Measurements from ENCODE around the gene ABHD16B. TPM values are rescaled to one million over a fixed set of nuclear protein-coding genes. Genes with fewer than 3 reads are reported as not detected.
A peak's percentile ranks its signal among the peaks of the same experiment; 100 is the strongest.

Gene ABHD16B
- total and polyA plus RNA-seq, 2 experiments from 2014 or later, result not detected

- H3K36me3 ChIP-seq (ENCODE audit: insufficient read depth), result no peaks in the 10 kb centered on the region
- H4K20me1 ChIP-seq (replicated peaks; ENCODE audit: insufficient read depth), result peaks cover 39% of the 10 kb centered on the region
- H3K4me3 Mint-ChIP-seq, result peak overlapping the region; percentile 21; the same call in 2 of the 3 replicates
- H3K4me1 ChIP-seq (ENCODE audit: insufficient read depth), result peaks cover 17% of the 10 kb centered on the region
- TF ChIP-seq EZH2phosphoT487 (IDR thresholded peaks at IDR 0.05; ENCODE audit: unreplicated experiment) (no peak), ZNF462 (CRISPR knock-in tag; IDR thresholded peaks at IDR 0.05) (no peak), REST (IDR thresholded peaks at IDR 0.05; ENCODE audit: unreplicated experiment) (no peak), EZH2 (IDR thresholded peaks at IDR 0.05; ENCODE audit: low read depth, unreplicated experiment) (no peak), CTCF (conservative IDR thresholded peaks at IDR 0.05; ENCODE audit: low read depth in 2 of 2) (no peak), POLR2AphosphoS5 (IDR thresholded peaks at IDR 0.05; ENCODE audit: low read depth) (no peak), ETS1 (IDR thresholded peaks at IDR 0.05) (no peak), ZNF331 (CRISPR knock-in tag; IDR thresholded peaks at IDR 0.05; ENCODE audit: low read depth) (no peak), CREB1 (CRISPR knock-in tag; IDR thresholded peaks at IDR 0.05; ENCODE audit: low read depth) (no peak), JUNB (IDR thresholded peaks at IDR 0.05; ENCODE audit: unreplicated experiment) (no peak)
- no peak overlapping the region for H3K27ac Mint-ChIP-seq
- peaks cover 33% of the 10 kb centered on the region; the same call in 1 of the 2 replicates for H3F3A ChIP-seq (replicated peaks; ENCODE audit: low read depth)
- no peak overlapping the region; the same call in 1 of the 2 replicates for H3K4me3 ChIP-seq
- peaks cover 38% of the 10 kb centered on the region for H3K4me1 Mint-ChIP-seq
- no peak overlapping the region for H3K27ac ChIP-seq (ENCODE audit: low read depth)
- peaks cover 34% of the 10 kb centered on the region for H3K27me3 Mint-ChIP-seq (ENCODE audit: insufficient read depth, low read depth, poor library complexity)
- H3K36me3 Mint-ChIP-seq (ENCODE audit: low read depth), result no peaks in the 10 kb centered on the region; the same call in 1 of the 3 replicates
- H3K9me3 Mint-ChIP-seq, result no peaks in the 10 kb centered on the region
- no peaks in the 10 kb centered on the region for H3K9me2 ChIP-seq (ENCODE audit: insufficient read depth)
- ATAC-seq, result no peak
- peaks cover 41% of the 10 kb centered on the region for H3K27me3 ChIP-seq (ENCODE audit: insufficient read depth)
- DNase-seq (ENCODE audit: low spot score), result no peak
- H3K79me2 ChIP-seq (replicated peaks; ENCODE audit: insufficient read depth), result peaks cover 51% of the 10 kb centered on the region
- peak overlapping the region; percentile 93; the same call in 1 of the 2 replicates for H3K4me2 ChIP-seq
- no peak overlapping the region for H2AFZ ChIP-seq
Measured at GRCh38 chr20:63828545-63828944, 32.8 kb upstream of the ABHD16B start.
